ENCODE results near the gene CCDC178.

Gene CCDC178

GRCh38 chr18:32915516-32915915 is 525.0 kb downstream of the CCDC178 start:
- no peak for DNase-seq (ENCODE audit: low spot score)

GRCh38 chr18:32911660-32912284 is 528.7 kb downstream of the CCDC178 start:
- DNase-seq (ENCODE audit: low spot score), result no peak

DNA sequence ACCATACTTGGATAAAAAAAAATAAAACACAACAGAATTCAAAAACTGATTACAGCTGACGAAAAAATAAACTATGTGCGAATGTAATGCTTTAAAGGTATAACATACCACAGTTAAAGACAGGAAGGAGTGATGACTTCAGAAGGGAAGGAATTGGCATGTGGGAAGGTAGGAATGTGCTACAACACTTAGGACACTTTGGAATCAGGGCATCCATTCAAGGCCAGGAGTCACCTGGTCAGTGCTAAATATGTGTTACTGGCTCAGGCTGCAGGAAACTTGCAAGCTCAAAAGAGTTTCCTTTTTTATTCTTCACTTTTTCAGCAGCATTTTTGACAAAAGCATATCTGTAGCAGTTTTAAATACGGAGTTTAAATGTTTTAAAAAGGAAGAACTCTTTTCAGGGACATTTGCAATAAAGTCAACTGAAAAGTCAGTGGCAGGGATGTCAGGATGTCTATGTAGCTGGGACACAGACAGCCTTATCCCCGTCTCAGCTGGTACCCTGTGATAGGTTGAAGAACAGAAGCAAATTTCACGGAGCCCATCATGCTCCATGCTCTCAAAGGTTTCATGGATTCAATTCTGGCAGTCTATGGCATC is 529.7 kb downstream of the CCDC178 start:
- DNase-seq (ENCODE audit: low spot score), result no peak

GRCh38 chr18:32909798-32910561 is 530.5 kb downstream of the CCDC178 start:
- no peak for DNase-seq (ENCODE audit: low spot score)

DNA sequence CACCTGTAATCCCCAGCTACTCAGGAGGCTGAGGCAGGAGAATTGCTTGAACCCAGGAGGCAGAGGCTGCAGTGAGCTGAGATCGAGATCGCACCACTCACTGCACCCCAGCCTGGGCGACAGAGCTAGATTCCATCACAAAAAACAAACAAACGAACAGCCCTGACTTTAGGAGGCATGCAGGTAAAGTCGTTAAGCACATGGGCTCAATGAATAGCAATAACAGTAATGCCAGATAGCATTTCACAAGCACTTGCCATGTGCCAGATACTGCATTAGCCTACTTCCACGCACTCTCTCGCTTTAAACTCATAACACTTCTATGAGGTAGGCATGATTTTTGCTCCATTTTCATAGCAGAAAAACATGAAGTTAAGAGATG is 532.1 kb downstream of the CCDC178 start:
- DNase-seq (ENCODE audit: low spot score), result no peak

DNA sequence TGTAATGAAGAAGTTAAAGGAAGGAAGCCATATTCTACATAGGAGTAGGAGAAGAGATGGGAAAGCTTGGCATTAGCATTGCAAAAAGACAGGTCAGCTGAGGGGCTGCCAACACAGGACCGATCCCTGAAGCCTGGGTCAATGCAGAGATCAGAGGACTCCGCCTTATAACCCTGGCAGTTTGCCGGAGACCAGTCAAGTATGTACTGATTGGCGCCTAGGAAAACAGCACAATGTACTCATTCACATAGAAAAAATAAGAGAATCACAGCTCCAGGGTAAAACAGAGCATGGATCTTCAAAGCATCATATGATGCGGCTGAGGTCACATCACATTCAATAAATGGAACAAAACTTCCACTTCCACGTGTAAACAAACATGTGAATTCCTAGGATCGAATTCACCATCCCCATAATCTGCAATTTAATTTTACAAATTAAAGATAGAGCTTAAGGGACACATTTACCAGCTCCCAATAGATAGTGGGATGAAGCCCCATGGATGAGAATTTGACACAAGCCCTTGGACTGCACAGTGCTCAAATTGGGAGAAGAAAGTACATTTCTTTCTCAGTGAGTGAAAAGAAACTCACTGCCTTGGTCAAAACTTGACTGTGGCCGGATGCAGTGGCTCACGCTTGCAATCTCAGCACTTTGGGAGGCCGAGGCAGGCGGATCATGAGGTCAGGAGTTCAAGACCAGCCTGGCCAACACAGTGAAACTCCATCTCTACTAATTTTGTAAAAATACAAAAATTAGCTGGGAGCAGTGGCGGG is 532.7 kb downstream of the CCDC178 start:
- no peak for DNase-seq (ENCODE audit: low spot score)

GRCh38 chr18:32907311-32907585 is 533.3 kb downstream of the CCDC178 start:
- DNase-seq (ENCODE audit: low spot score), result no peak

GRCh38 chr18:32906506-32907310 is 533.8 kb downstream of the CCDC178 start:
- DNase-seq (ENCODE audit: low spot score), result no peak

DNA sequence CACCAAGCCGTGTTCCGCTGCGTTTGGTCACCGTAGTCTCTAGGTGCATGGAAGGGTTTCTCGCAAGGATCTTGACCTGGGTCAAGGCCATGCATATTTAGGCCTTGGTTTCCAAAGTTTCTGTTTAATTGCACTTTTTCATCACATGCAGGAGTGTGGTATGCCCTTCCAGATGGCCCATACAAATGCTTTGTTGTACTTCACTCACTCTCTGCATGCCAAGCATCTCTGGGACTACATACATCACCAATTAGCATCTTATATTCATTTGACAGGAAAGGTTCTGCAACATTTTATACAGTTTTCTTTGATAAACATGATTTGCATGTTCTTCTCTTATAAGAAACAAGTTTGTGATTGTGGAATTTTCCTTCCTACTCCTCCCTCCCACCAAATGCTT is 534.9 kb downstream of the CCDC178 start:
- no peak for DNase-seq (ENCODE audit: low spot score)

DNA sequence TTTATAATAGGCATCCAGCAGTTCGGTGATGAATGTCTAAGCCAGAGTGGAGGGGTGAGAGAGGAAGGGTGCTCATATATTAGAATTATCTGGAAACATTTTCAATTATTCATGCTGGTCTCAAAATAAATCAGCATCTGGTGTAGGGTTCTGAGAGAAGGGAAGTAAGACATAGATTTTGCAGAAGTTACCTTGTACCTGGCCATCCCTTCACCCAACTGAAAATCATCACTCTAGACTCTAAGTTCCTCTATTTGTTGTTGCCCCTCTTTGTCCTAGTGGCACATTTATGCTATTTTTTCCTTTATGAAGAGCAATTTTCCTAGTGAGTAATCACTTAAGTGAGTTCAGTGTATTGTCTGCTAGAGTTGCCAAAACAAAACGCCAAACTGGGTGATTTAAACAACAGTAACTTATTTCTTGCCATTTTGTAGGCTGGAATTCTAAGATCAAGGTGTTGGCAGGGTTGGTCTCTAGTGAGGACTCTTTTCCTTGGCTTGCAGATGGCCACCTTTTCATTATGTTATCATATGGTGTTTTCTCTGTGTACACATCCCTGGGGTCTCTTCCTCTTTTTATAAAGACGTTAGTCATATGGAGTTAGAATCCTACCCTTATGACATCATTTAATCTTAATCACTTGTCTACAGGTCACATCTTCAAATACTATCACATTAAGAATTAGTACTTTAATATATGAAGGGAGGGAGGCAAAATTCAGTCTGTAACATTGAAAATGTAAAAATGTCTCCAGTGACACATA is 537.8 kb downstream of the CCDC178 start:
- no peak for DNase-seq (ENCODE audit: low spot score)

DNA sequence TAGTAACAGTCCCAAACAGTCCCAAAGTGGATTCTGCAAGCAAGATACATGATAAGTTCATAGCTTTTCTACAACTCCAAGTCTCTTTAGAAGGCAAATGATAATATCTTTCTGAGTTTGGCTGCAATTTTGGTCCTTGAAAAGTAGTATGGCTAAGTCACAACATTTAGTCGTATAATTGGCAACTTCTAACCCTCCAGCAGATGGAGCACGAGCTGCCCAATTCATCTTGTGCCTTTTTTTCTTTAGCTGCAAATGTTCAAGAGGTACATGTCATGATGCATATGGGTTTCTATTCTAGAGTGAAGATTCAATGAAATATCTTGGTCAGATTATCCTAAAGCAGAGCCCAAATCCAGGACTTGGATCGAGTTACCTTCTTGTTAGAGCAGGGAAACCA is 540.7 kb downstream of the CCDC178 start:
- DNase-seq (ENCODE audit: low spot score), result no peak

DNA sequence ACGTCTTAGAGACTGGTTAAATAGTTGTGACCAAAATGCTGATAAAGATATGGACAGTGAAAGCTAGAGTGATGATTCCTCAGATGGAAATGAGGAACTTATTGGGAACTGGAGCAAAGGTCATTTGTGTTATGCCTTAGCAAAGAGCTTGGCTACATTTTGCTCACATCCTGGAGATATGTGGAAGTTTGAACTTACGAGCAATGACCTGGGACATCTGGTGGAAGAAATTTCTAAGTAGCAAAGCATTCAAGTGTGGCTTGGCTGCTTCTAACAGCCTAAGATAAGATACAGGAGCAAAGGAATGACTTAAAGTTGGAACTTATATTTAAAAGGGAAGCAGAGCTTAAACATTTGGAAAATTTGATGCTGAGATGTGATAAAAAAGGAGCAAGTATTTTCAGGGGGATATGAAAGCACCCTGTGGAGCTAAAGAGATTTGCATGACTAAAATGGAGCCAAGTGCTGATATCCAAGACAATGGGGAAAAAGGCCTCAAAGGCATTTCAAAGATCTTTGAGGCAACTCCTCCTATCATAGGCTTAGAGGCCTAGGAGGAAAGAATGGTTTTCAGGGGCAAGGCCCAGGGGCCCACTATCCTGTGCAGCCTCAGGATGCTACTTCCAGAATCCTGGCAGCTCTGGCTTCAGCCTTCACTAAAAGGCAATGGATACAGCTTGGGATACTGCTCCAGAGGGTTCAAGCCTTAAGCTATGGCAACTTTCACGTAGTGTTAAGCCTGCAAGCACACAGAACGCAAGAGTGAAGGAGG is 543.6 kb downstream of the CCDC178 start:
- no peak for DNase-seq (ENCODE audit: low spot score)

- DNase-seq (ENCODE audit: low spot score), result no peak
Measured at GRCh38 chr18:32893915-32894314, 546.6 kb downstream of the CCDC178 start.

DNA sequence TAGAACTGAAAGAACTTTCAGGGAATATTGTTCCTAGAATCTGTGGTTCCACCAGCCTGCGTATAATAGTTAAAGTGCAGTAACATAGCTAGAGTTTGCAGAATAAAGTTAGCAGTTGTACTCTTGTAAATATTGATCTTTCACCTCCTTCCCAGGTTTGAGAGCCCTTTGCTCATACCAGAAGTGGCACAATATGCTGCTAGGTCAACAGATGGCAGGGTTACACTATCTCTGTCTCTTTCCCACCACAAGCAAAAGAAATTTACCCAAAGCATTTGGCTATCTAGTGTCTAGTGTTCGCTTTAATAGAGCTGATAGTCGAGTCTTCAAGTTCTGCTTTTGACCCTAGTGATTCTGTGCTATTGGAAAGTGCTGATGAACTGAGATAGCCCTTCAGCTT is 548.7 kb downstream of the CCDC178 start:
- DNase-seq (ENCODE audit: low spot score), result no peak

DNA sequence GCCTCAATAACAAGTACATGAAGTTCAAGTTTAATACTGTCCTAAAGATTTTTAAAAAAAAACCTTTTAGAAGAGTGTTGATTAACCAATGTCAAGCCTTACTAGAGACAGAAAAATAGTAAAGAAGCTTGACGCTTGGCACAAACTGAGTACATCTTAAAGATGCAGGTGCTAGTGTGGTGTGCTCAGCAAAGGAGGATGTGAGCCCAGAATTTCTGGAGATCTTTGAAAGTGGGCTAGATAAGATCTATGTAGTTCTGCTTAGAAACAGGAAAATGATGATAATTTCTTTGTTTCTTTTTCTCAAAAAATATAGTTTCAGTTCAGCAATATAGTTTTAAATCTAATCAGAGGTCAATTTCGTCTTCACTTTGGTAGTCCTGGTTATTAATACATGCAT is 549.4 kb downstream of the CCDC178 start:
- DNase-seq (ENCODE audit: low spot score), result no peak

- no peak for DNase-seq (ENCODE audit: low spot score)
Measured at GRCh38 chr18:32889615-32890593, 550.6 kb downstream of the CCDC178 start.

DNA sequence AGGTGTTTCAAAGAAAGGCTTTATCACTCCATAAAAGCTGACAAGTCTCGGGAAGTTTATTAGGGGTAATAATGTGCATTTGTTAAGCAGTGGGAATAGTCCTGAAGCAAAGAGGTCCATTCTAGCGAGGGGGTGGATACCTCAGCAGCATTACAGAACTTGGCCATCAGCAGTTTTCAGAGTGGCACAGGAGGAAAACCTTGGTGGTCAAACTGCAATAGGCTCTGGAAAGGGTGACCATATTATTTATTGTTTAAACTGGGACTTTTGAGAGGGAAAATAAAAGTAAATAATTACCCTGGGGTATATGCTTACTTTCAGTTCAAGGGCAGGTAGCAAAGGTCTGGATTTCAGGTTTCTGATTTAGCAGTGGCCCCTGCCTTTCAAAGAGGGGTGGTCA is 552.2 kb downstream of the CCDC178 start:
- DNase-seq (ENCODE audit: low spot score), result no peak

All from hematopoietic multipotent progenitor cell treated with erythropoietin and hydrocortisone succinate and interleukin-3 and kit ligand, for 15 days (in vitro differentiated cells).